ENCODE results near the gene XBP1. TPM values are rescaled to one million over a fixed set of nuclear protein-coding genes. Genes with fewer than 3 reads are reported as not detected.

The XBP1 gene
- total and polyA plus RNA-seq, 2 of the 4 experiments (the other 2 are of a cell fraction): 95.0 to 223 TPM

DNA sequence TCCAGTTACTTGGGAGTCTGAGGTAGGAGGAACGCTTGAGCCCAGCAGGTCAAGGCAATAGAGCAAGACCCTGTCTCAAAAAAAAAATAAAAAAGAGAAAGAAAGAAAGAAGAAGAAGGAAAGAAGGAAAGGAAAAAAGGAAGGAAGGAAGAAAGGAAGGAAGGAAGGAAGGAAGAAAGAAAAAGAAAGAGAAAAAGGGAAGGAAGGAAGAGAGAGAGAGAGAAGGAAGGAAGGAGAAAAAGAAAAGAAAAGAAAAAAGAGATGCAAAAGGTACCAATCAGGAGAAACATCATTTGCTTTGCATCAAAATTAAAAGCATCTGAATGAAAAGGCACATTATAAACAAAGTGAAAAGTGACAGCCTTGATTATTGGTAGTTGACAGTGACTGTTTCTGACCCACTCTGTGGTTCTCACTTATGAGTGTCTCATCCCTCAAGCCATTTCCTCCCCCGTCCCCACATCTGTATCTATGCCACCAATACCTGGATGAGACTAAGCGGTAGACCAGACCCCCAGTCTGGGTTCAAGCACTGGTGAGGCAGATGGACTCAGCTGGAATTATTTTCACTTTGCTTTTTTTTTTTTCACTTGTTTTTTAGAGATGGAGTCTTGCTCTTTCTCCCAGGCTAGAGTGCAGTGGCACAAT is 33.0 kb upstream of the XBP1 start:
- Histone ChIP-seq H3K27me3 (ENCODE audit: control insufficient read depth, insufficient read depth, low read length) (no peaks in the 10 kb centered on the region), H2BK120ac (ENCODE audit: low read depth, low read length) (no peak overlapping the region), H3K4me3 (ENCODE audit: insufficient read depth, low read depth, low read length) (no peak overlapping the region), H3K27ac (ENCODE audit: insufficient read depth, low read length) (no peak overlapping the region), H3K4me2 (ENCODE audit: low read depth, low read length) (no peak overlapping the region), H3K9me1 (ENCODE audit: insufficient read depth, low read length) (no peaks in the 10 kb centered on the region), H2BK15ac (ENCODE audit: low read depth, low read length) (no peak overlapping the region), H3K36me3 (ENCODE audit: control insufficient read depth, insufficient read depth, low read length) (no peaks in the 10 kb centered on the region), H3K4ac (ENCODE audit: low read depth, low read length) (no peak overlapping the region), H2AFZ (replicated peaks; ENCODE audit: low read length, poor library complexity) (no peak overlapping the region), H3K4me1 (ENCODE audit: control insufficient read depth, insufficient read depth, low read length) (no peaks in the 10 kb centered on the region), H4K91ac (ENCODE audit: insufficient read depth, low read depth, low read length) (no peak overlapping the region), H2AK5ac (ENCODE audit: low read depth, low read length) (no peak overlapping the region), H3K18ac (ENCODE audit: low read depth, low read length) (no peak overlapping the region), H3K23ac (ENCODE audit: low read depth, low read length) (no peak overlapping the region), H3K56ac (ENCODE audit: extremely low read depth, insufficient read depth, low read length) (no peak overlapping the region), H2AK9ac (replicated peaks; ENCODE audit: low read depth, low read length, poor library complexity) (no peak overlapping the region), H4K20me1 (ENCODE audit: insufficient read depth, low read length) (peaks cover 7% of the 10 kb centered on the region; the same call in 1 of the 2 replicates), H3K9me3 (ENCODE audit: control insufficient read depth, insufficient read depth, low read length) (no peaks in the 10 kb centered on the region), H3K14ac (replicated peaks; ENCODE audit: low read depth, low read length) (no peak overlapping the region), H2BK5ac (ENCODE audit: low read depth, low read length, poor library complexity, severe bottlenecking) (no peak overlapping the region), H4K5ac (ENCODE audit: low read depth, low read length) (no peak overlapping the region), H3K79me1 (ENCODE audit: low read depth in 1 of 2, low read length in 2 of 2) (no peaks in the 10 kb centered on the region), H2BK20ac (ENCODE audit: low read depth, low read length) (no peak overlapping the region), H4K8ac (ENCODE audit: low read depth in 2 of 2, low read length in 2 of 2) (no peak overlapping the region), H3K9ac (ENCODE audit: low read depth, low read length) (no peak overlapping the region)
- BruUV-seq (replicated peaks): no TSS peak
- intact Hi-C loops (cut with micrococcal nuclease): no loop called here
- ChIA-PET POLR2A (ENCODE audit: unreplicated experiment) (no interaction called here), CTCF (no interaction called here)
- no CpG with 5 or more reads among the region's 3 CpGs for WGBS, 2 experiments (ENCODE audit: extremely low coverage in 2 of 2, insufficient read length in 1 of 2)
- in situ Hi-C loops (cut with MboI; ENCODE audit: low sequenced_read_pairs): loop anchor here (10.0 kb wide), 1 partner anchor 779 kb away; no protein-coding TSS in a partner anchor
- no peak for TF ChIP-seq BHLHE40 (IDR thresholded peaks at IDR 0.05; ENCODE audit: low read depth, low read length)
- TF ChIP-seq RFX5 (IDR thresholded peaks at IDR 0.05; ENCODE audit: low read depth, low read length): no peak
- no peak for TF ChIP-seq POLR2A (IDR thresholded peaks at IDR 0.05; ENCODE audit: low read depth, low read length)
- TF ChIP-seq MAZ (IDR thresholded peaks at IDR 0.05; ENCODE audit: borderline replicate concordance, low read depth, low read length): no peak
- TF ChIP-seq FOS (IDR thresholded peaks at IDR 0.05; ENCODE audit: low read depth, low read length): no peak
- TF ChIP-seq NFE2L2 (IDR thresholded peaks at IDR 0.05; ENCODE audit: low read depth, low read length): no peak
- TF ChIP-seq, protein P1, sequence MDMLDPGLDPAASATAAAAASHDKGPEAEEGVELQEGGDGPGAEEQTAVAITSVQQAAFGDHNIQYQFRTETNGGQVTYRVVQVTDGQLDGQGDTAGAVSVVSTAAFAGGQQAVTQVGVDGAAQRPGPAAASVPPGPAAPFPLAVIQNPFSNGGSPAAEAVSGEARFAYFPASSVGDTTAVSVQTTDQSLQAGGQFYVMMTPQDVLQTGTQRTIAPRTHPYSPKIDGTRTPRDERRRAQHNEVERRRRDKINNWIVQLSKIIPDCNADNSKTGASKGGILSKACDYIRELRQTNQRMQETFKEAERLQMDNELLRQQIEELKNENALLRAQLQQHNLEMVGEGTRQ (IDR thresholded peaks at IDR 0.05; ENCODE audit: low read depth, low read length): no peak
- TF ChIP-seq MAFK (IDR thresholded peaks at IDR 0.05; ENCODE audit: low read depth, low read length): no peak
- TF ChIP-seq CEBPB (IDR thresholded peaks at IDR 0.05; ENCODE audit: low read depth, low read length): no peak
- ATAC-seq (ENCODE audit: low read depth) (no peak), DNase-seq (no peak)
- dilution Hi-C loops (cut with HindIII; ENCODE audit: low sequenced_read_pairs, unreplicated experiment): no loop called here
